Measurements from ENCODE around the gene TMEM176A.
"Not testable (repeated sequence)": the region's sequence is repeated elsewhere in the genome, so short reads cannot be mapped to it uniquely, and the experiment has no call there.

DNA sequence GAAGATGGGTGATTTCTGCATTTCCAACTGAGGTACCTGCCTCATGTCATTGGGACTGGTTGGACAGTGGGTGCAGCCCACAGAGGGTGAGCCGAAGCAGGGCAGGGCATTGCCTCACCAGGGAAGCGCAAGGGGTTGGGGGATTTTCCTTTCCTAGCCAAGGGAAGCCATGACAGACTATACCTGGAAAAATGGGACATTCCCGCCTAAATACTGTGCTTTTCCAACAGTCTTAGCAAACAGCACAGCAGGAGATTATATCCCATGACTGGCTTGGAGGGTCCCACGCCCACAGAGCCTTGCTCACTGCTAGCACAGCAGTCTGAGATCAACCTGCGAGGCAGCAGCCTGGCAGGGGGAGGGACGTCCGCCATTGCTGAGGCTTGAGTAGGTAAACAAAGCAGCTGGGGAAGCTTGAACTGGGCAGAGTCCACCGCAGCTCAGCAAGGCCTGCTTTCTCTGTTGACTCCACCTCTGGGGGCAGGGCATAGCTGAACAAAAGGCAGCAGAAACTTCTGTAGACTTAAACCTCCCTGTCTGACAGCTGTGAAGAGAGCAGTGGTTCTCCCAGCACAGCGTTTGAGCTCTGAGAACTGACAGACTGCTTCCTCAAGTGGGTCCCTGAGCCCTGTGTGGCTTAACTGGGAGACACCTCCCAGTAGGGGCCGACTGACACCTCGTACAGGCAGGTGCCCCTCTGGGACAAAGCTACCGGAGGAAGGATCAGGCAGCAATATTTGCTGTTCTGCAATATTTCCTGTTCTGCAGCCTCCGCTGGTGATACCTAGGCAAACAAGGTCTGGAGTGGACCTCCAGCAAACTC lies 7.3 kb downstream of the TMEM176A start:
- TF ChIP-seq, protein P1, sequence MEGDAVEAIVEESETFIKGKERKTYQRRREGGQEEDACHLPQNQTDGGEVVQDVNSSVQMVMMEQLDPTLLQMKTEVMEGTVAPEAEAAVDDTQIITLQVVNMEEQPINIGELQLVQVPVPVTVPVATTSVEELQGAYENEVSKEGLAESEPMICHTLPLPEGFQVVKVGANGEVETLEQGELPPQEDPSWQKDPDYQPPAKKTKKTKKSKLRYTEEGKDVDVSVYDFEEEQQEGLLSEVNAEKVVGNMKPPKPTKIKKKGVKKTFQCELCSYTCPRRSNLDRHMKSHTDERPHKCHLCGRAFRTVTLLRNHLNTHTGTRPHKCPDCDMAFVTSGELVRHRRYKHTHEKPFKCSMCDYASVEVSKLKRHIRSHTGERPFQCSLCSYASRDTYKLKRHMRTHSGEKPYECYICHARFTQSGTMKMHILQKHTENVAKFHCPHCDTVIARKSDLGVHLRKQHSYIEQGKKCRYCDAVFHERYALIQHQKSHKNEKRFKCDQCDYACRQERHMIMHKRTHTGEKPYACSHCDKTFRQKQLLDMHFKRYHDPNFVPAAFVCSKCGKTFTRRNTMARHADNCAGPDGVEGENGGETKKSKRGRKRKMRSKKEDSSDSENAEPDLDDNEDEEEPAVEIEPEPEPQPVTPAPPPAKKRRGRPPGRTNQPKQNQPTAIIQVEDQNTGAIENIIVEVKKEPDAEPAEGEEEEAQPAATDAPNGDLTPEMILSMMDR (conservative IDR thresholded peaks at IDR 0.05): not testable (repeated sequence)
- not testable (repeated sequence) for TF ChIP-seq ZFX (IDR thresholded peaks at IDR 0.05)

Data from C4-2B (cell line).